ENCODE data around the gene CATSPER1. TPM values are rescaled to one million over a fixed set of nuclear protein-coding genes. Genes with fewer than 3 reads are reported as not detected.

CATSPER1 gene
- total RNA-seq, 1 donor, result not detected

GRCh38 chr11:66020618-66021357, 5.5 kb downstream of the CATSPER1 start:
- TF ChIP-seq, protein P1, sequence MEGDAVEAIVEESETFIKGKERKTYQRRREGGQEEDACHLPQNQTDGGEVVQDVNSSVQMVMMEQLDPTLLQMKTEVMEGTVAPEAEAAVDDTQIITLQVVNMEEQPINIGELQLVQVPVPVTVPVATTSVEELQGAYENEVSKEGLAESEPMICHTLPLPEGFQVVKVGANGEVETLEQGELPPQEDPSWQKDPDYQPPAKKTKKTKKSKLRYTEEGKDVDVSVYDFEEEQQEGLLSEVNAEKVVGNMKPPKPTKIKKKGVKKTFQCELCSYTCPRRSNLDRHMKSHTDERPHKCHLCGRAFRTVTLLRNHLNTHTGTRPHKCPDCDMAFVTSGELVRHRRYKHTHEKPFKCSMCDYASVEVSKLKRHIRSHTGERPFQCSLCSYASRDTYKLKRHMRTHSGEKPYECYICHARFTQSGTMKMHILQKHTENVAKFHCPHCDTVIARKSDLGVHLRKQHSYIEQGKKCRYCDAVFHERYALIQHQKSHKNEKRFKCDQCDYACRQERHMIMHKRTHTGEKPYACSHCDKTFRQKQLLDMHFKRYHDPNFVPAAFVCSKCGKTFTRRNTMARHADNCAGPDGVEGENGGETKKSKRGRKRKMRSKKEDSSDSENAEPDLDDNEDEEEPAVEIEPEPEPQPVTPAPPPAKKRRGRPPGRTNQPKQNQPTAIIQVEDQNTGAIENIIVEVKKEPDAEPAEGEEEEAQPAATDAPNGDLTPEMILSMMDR (IDR thresholded peaks at IDR 0.05; ENCODE audit: insufficient read depth, low read length), result no peak
- peak; percentile 51 for DNase-seq (ENCODE audit: low read depth)
- no peak overlapping the region for H3K4me3 ChIP-seq (ENCODE audit: low read depth, low read length)

GRCh38 chr11:66020212-66020611, 6.1 kb downstream of the CATSPER1 start:
- TF ChIP-seq, protein P1 (IDR thresholded peaks at IDR 0.05; ENCODE audit: insufficient read depth, low read length), result no peak
- no peak overlapping the region for H3K4me3 ChIP-seq (ENCODE audit: low read depth, low read length)
- DNase-seq (ENCODE audit: low read depth), result no peak

DNA sequence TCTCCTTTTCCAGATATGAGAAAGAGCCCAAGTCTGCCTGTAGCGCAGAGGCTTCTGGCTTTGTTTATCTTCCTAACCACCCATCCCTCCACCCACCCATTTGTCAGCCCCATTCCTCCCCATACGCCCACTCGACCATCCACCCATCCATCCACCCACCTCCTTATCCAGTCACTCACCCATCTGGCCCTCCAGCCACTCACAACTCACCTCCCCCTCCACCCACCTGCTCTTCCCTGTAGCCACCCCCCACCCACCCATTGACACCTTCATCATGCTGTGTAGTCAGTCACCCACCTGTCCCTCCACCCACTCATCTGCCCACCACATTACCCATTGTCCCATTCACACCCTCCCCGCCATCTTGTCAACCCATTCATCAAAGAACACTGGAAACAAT, 9.0 kb downstream of the CATSPER1 start:
- no peak for DNase-seq (ENCODE audit: low read depth)
- H3K4me3 ChIP-seq (ENCODE audit: low read depth, low read length), result no peak overlapping the region
- TF ChIP-seq, protein P1 (IDR thresholded peaks at IDR 0.05; ENCODE audit: insufficient read depth, low read length), result no peak

- no peak overlapping the region for H3K4me3 ChIP-seq (ENCODE audit: low read depth, low read length)
- TF ChIP-seq, protein P1 (IDR thresholded peaks at IDR 0.05; ENCODE audit: insufficient read depth, low read length), result no peak
- DNase-seq (ENCODE audit: low read depth), result no peak
Observed at GRCh38 chr11:66016793-66017177, 9.5 kb downstream of the CATSPER1 start.

DNA sequence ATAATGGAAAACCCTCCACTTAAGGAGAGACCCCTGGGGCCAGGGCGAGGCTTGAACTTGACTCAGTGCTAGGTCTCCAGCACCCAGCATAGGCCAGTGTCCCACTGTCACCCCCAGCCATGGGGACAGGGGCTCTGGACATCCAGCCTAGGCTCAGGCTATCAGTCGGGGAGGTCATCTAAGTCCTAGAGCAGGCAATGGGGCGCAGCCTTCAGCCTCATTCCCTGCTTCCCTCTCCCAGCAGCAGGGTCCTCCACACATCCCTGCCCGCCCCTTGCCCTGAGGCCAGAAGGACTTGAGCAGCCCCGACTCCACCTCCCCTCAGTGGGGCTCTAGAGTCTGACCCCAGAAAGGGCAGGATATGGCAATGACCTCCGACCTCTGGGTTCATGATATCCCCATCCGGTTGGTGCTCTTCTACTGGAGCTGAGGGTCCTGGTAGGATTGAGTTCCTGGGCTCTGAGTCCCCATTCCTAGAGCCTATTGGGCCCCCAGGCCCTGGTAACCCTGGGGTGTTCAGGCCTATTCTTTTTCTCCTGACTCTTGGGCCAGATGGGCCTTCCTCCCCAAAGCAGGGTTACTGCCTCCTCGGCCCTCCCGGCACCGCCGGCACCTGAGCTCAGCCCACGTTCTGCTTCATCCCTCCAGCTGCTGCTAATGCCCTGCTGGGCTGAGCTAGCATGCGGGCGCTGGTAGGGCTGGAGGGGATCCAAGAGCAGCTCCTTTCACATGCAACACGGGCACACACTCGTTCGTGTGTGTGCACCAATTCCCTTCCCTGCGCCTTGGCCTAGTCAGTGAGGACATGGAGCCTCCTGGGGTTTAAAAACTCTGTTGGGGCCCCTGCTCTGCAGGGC, 10.1 kb downstream of the CATSPER1 start:
- no peak for DNase-seq (ENCODE audit: low read depth)
- no peak overlapping the region for H3K4me3 ChIP-seq (ENCODE audit: low read depth, low read length)
- TF ChIP-seq, protein P1 (IDR thresholded peaks at IDR 0.05; ENCODE audit: insufficient read depth, low read length), result no peak

DNA sequence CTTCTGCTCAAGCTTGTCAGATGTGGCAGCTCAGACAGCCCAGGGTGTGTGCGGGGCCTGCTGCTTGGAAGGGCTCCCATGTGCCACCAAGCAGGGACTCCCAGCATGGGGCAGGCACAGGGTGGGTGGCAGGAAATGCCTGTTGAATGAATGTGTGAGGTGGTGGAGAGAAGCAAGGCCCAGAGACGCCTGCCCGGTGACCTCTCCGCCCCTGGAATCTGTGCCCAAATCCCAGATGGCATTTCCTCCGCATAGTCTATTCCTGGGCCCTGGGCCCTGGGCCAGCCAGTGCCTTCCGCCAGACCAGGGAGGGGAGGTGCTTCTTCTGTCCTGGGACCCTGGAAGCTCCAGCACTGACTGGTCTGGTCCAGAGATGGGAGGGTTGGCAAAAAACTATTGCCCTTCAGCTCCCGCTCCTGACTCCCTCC, 10.8 kb downstream of the CATSPER1 start:
- H3K4me3 ChIP-seq (ENCODE audit: low read depth, low read length), result no peak overlapping the region
- peak; percentile 43 for DNase-seq (ENCODE audit: low read depth)
- TF ChIP-seq, protein P1 (IDR thresholded peaks at IDR 0.05; ENCODE audit: insufficient read depth, low read length), result no peak

Data from fibroblast of the aortic adventitia (primary cell).